WI38 (cell line): ENCODE measurements around the gene DNAH8.

ENCODE experiments used
- H3K4me3 ChIP-seq: 2 replicates; pipeline ENCODE4 v1.5.1; 2011; ENCODE audit warnings: low read depth, mild to moderate bottlenecking, control low read depth, low read length
- CTCF ChIP-seq: IDR thresholded peaks from 2 replicates; pipeline ENCODE4 v1.5.1; 2012; ENCODE audit warnings: low read depth, mild to moderate bottlenecking, control low read depth, low read length

DNAH8 gene

GRCh38 chr6:38774929-38775707 is 60.0 kb downstream of the DNAH8 start:
- H3K4me3 ChIP-seq, result no peak overlapping the region
- no peak for TF ChIP-seq CTCF

GRCh38 chr6:38775870-38776269 is 60.8 kb downstream of the DNAH8 start:
- no peak for TF ChIP-seq CTCF
- H3K4me3 ChIP-seq, result no peak overlapping the region

DNA sequence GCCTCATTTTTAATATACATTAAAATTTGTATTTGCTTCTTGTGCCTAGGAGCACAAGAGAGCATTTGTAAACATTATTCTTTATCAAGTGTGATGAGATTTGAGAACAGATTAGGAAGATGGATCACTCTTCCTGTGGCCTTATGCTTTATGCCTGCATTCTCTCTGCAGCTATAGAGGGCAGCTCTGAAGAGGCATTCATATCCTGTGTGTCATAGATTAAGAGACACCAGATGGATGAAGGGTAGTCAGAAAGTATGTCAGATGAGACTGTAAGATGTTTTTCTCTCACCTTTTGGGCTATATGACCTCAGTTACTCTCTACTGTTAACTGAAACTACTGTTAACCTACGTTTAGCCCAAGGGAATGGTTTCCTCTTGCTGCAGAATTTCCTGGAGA is 61.4 kb downstream of the DNAH8 start:
- H3K4me3 ChIP-seq, result no peak overlapping the region
- TF ChIP-seq CTCF, result no peak

DNA sequence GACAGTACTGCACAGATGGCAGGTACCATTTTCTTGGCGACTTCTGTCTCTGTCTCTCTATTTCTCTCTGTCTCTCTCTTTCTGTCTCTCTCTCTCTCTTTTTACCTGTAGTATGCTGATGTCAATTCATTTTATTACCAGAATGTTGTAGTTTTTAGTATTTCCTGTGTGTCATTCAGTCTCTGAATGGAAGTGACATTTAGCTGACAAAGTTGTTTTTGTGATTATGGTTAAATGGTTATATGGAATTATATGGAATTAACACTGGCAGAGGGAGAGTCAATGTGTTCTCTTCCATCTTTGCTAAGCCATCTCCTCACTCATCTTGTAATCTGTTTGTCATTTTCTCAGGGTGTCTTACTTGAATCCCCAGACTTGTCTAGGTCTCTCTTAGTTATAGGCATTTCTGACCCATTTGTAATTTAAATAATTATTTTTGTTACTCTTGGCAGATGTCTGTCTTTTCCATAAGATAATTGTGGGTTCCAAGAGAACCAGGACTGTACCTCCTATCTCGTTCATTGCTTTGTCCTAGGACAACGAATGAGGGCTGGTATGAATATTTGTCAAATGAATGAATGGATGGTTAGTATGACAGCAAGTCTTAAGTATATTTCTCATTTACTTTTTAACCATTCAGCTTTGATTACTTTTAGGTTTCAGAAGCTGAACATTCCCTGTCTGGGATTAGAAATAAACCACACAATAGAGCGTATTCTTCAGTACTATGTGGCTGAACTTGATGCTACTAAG is 64.4 kb downstream of the DNAH8 start:
- no peak for TF ChIP-seq CTCF
- no peak overlapping the region for H3K4me3 ChIP-seq

DNA sequence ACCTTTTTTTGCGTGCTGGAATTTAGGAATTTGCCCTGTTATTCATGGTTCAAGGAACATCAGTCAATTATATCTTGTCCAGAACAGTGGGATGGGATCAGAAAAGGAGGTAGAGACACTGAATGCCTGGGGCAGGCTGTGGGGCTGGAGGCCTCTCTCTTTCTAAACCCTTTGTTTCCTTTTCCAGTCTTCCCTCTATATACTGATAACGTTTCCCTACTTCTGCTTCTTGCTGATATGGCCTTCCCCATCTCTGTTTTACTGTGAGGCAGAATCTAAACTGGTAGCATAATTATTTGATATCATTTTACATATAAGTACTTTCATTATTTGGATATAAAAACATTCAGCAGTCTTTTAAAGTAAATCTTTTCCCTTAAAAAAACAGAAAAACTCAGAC is 67.5 kb downstream of the DNAH8 start:
- no peak for TF ChIP-seq CTCF
- H3K4me3 ChIP-seq, result no peak overlapping the region

DNA sequence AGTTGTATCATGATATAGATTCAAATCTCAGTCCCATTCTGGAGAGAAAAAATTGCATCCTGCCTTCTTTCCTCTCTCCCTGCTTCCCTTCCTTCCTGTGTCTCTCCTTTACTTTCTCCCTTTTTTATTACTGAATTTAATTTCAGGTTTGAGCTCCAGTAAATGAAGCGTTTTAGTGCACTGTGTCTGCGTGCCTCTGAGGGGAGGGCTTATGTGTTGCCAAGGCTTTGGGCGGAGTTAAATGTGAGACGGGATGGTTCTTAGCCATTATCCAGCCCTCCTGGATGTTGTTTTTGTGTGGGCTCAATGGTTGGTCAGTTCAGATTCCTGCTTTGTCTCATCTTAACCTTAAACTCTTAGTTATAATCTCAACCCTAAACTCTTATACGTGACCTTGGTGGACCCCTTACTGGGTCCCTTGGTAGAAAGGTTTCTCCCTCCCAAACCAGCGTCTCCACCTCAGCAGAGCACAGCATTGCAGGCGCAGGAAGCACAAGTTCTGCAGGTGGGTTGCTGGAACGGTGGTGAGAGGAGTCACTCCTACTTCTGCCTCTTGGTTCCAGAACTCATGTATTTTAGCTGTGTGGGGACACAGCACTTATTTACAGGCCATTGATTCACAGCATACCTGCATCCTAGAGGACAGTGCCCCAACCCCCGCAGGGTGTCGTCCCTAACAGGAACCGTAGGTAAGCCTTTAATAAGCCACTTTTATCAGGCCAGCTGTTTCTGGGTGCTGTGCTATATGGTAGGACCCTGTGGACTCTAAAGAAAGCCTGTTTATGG is 68.5 kb downstream of the DNAH8 start:
- no peak overlapping the region for H3K4me3 ChIP-seq
- TF ChIP-seq CTCF, result no peak
